HepG2 (cell line): ENCODE data around the gene PRRT1.

Source experiments
- IRF9 ChIP-seq: sonication (generic); formaldehyde crosslinking; IDR thresholded peaks from 2 replicates; pipeline ENCODE4 v1.8.0; 2022; ENCODE audit warnings: missing genetic modification reagents, mild to moderate bottlenecking, borderline replicate concordance
- MTA1 ChIP-seq: sonication (generic); formaldehyde crosslinking; IDR thresholded peaks from 2 replicates; pipeline ENCODE4 v1.4.0; 2020; ENCODE audit warnings: missing genetic modification reagents, mild to moderate bottlenecking, borderline replicate concordance
- ZNF136 ChIP-seq: sonication (generic); formaldehyde crosslinking; IDR thresholded peaks from 2 replicates; pipeline ENCODE4 v1.8.1; 2022; ENCODE audit warnings: low read depth, mild to moderate bottlenecking, moderate library complexity, missing genetic modification reagents

- TF ChIP-seq IRF9 (CRISPR knock-in tag) = no peak
- TF ChIP-seq ZNF136 (CRISPR knock-in tag) = no peak
- no peak for TF ChIP-seq MTA1
Observed at GRCh38 chr6:32189742-32190053, 38.0 kb upstream of the PRRT1 start.
